Measurements from ENCODE around the gene GNG2.

DNA sequence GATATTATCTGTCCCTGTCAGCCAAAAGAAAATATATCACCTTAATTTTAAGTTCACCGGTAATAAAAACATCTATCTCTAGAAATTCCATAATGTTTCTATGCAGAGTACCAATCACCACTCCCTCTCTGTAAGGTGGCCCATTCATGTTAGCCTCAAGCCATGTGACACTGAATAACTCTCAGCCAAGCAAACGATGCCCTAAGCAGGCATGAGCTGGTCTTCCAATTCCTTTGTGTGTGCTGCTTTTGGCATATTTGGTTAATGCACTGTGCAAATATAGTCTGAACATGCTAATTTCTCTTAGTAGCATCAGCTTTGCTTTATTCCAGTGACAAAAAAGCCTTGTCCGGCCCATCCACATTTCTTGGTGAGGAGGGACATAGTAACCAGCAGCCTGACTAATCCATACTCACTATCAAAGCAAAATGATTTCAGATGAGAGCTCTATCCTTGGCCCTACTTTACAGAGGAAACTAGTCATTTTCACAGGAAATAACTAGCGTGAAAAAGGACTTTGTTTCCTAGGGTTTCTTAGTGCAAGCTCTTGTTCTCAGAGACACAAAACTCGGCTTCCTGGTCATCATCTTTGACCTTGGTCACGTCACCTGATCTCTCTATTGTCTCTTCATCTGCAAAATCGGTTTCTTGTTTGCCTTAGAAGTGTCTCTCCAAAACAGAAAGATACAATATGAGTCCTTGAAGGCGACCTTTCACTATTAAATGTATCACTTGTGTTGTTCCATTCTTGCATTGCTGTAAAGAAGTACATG lies 69.7 kb downstream of the GNG2 start:
- TF ChIP-seq CTCF (IDR thresholded peaks at IDR 0.05), result no peak
- TF ChIP-seq POLR2AphosphoS5 (IDR thresholded peaks at IDR 0.05; ENCODE audit: low read depth, low read length), result no peak
- TF ChIP-seq, protein P1, sequence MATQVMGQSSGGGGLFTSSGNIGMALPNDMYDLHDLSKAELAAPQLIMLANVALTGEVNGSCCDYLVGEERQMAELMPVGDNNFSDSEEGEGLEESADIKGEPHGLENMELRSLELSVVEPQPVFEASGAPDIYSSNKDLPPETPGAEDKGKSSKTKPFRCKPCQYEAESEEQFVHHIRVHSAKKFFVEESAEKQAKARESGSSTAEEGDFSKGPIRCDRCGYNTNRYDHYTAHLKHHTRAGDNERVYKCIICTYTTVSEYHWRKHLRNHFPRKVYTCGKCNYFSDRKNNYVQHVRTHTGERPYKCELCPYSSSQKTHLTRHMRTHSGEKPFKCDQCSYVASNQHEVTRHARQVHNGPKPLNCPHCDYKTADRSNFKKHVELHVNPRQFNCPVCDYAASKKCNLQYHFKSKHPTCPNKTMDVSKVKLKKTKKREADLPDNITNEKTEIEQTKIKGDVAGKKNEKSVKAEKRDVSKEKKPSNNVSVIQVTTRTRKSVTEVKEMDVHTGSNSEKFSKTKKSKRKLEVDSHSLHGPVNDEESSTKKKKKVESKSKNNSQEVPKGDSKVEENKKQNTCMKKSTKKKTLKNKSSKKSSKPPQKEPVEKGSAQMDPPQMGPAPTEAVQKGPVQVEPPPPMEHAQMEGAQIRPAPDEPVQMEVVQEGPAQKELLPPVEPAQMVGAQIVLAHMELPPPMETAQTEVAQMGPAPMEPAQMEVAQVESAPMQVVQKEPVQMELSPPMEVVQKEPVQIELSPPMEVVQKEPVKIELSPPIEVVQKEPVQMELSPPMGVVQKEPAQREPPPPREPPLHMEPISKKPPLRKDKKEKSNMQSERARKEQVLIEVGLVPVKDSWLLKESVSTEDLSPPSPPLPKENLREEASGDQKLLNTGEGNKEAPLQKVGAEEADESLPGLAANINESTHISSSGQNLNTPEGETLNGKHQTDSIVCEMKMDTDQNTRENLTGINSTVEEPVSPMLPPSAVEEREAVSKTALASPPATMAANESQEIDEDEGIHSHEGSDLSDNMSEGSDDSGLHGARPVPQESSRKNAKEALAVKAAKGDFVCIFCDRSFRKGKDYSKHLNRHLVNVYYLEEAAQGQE (IDR thresholded peaks at IDR 0.05; ENCODE audit: insufficient read depth in 1 of 2, low read depth in 2 of 2, low read length in 1 of 2), result no peak
- TF ChIP-seq TCF7L2 (IDR thresholded peaks at IDR 0.05; ENCODE audit: low read depth, low read length), result no peak
- TF ChIP-seq SIN3A (IDR thresholded peaks at IDR 0.05; ENCODE audit: borderline replicate concordance, insufficient read depth, low read depth, low read length), result no peak

Measured in Panc1 (cell line).